Upper lobe of right lung (tissue), 1 donor: ENCODE measurements around the gene PIP5K1B. TPM values are rescaled to one million over a fixed set of nuclear protein-coding genes. Genes with fewer than 3 reads are reported as not detected.

Experiments used
- ATAC-seq: fragments of 200-7000 bp; cut with Tn5 transposase; one replicate; pipeline ENCODE4 v1.9.1; 2020; ENCODE audit warnings: mild to moderate bottlenecking, moderate library complexity
- DNase-seq: peaks from one replicate; pipeline ENCODE4 v3.0.0-alpha.2; 2020
- H3K27ac ChIP-seq: fragments of 200-600 bp; one replicate; pipeline ENCODE4 v1.8.0; 2022
- H3K27me3 ChIP-seq: fragments of 200-600 bp; one replicate; pipeline ENCODE4 v1.8.0; 2022; ENCODE audit warnings: mild to moderate bottlenecking
- H3K36me3 ChIP-seq: fragments of 200-600 bp; one replicate; pipeline ENCODE4 v1.8.0; 2022
- H3K4me1 ChIP-seq: fragments of 200-600 bp; one replicate; pipeline ENCODE4 v1.8.0; 2022
- H3K4me3 ChIP-seq: fragments of 200-600 bp; one replicate; pipeline ENCODE4 v1.8.0; 2022; ENCODE audit warnings: mild to moderate bottlenecking
- H3K9me3 ChIP-seq: fragments of 200-600 bp; one replicate; pipeline ENCODE4 v1.8.0; 2022
- intact Hi-C: fragments of 100-400 bp; cut with DNase I; formaldehyde crosslinking; loops from one replicate; pipeline ENCODE4 v1.11.0; 2022
- total RNA-seq: library from RNA; stranded (reverse); fragmentation: NEBNext Ultra II Directional; extraction: Animal tissue kit (Norgen Biotek cat#: 25700); gene quantifications from one replicate; pipeline ENCODE4 v1.2.1, GENCODE V29; 2021
- TF ChIP-seq, protein P1 (sequence below): fragments of 200-600 bp; IDR thresholded peaks from one replicate; pipeline ENCODE4 v1.8.0; 2022; ENCODE audit warnings: antibody characterized with exemption
- donor health status: DM: no; HTN: yes; CAD: no; lungs with severe emphysema.

Gene PIP5K1B
- total RNA-seq, 1 donor from 2014 or later: 36.5 TPM

GRCh38 chr9:69056191-69056815 lies 351.3 kb downstream of the PIP5K1B start:
- DNase-seq: no peak
- TF ChIP-seq, protein P1, sequence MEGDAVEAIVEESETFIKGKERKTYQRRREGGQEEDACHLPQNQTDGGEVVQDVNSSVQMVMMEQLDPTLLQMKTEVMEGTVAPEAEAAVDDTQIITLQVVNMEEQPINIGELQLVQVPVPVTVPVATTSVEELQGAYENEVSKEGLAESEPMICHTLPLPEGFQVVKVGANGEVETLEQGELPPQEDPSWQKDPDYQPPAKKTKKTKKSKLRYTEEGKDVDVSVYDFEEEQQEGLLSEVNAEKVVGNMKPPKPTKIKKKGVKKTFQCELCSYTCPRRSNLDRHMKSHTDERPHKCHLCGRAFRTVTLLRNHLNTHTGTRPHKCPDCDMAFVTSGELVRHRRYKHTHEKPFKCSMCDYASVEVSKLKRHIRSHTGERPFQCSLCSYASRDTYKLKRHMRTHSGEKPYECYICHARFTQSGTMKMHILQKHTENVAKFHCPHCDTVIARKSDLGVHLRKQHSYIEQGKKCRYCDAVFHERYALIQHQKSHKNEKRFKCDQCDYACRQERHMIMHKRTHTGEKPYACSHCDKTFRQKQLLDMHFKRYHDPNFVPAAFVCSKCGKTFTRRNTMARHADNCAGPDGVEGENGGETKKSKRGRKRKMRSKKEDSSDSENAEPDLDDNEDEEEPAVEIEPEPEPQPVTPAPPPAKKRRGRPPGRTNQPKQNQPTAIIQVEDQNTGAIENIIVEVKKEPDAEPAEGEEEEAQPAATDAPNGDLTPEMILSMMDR: no peak
- Histone ChIP-seq H3K4me1 (peaks cover 15% of the 10 kb centered on the region), H3K27me3 (no peaks in the 10 kb centered on the region), H3K36me3 (no peaks in the 10 kb centered on the region), H3K9me3 (no peaks in the 10 kb centered on the region), H3K27ac (no peak overlapping the region), H3K4me3 (no peak overlapping the region)
- intact Hi-C loops: no loop called here
- ATAC-seq: no peak

DNA sequence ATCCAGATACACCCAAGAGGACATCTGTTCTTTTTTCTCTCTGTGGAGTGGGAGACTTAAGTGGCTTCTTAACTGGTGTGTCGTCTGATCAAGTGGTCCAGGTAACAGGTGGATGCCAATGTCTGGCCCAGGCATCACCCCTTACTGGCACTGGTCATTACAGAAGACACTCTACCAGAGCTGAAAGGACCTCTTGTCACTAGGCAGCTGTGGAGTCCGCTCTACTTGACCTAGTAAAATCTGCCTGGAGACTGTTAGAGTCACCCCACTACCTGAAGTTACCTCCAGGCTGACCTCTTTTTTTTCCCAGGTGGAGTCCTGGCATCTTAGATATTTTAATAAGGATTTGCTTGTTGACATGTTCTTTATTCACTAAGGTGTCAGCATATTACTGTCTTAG lies 353.1 kb downstream of the PIP5K1B start:
- Histone ChIP-seq H3K36me3 (no peaks in the 10 kb centered on the region), H3K27ac (no peak overlapping the region), H3K9me3 (no peaks in the 10 kb centered on the region), H3K4me3 (no peak overlapping the region), H3K27me3 (no peaks in the 10 kb centered on the region), H3K4me1 (peaks cover 15% of the 10 kb centered on the region)
- ATAC-seq: peak; percentile 55
- DNase-seq: no peak
- TF ChIP-seq, protein P1: no peak
- intact Hi-C loops: no loop called here

Other genes starting within 250 kb of the PIP5K1B start
- gene TMEM252, start 164.4 kb upstream of the PIP5K1B start, total RNA-seq: not detected